HG03139 (cell line): Measurements from ENCODE around the gene MLLT1.

ENCODE experiments used
- ATAC-seq: cut with Tn5 transposase; IDR thresholded peaks from one replicate; pipeline ENCODE4 v1.9.1; 2021; ENCODE audit not compliant: unreplicated experiment

MLLT1 gene

GRCh38 chr19:6223461-6224307, 56.1 kb downstream of the MLLT1 start:
- ATAC-seq, result no peak

- ATAC-seq, result no peak
Measured at GRCh38 chr19:6222884-6223283, 56.9 kb downstream of the MLLT1 start.

- no peak for ATAC-seq
Measured at GRCh38 chr19:6221878-6222746, 57.7 kb downstream of the MLLT1 start.

GRCh38 chr19:6221220-6221877, 58.4 kb downstream of the MLLT1 start:
- no peak for ATAC-seq

GRCh38 chr19:6220385-6221191, 59.2 kb downstream of the MLLT1 start:
- no peak for ATAC-seq

- no peak for ATAC-seq
Measured at GRCh38 chr19:6219586-6220290, 60.0 kb downstream of the MLLT1 start.

GRCh38 chr19:6219147-6219525, 60.6 kb downstream of the MLLT1 start:
- no peak for ATAC-seq

- no peak for ATAC-seq
Measured at GRCh38 chr19:6218491-6219146, 61.2 kb downstream of the MLLT1 start.

GRCh38 chr19:6217752-6218334, 61.9 kb downstream of the MLLT1 start:
- no peak for ATAC-seq

GRCh38 chr19:6216996-6217751, 62.6 kb downstream of the MLLT1 start:
- ATAC-seq, result no peak

- ATAC-seq, result no peak
Measured at GRCh38 chr19:6216236-6216995, 63.4 kb downstream of the MLLT1 start.

- ATAC-seq, result no peak
Measured at GRCh38 chr19:6215701-6216235, 64.0 kb downstream of the MLLT1 start.

GRCh38 chr19:6214881-6215541, 64.8 kb downstream of the MLLT1 start:
- no peak for ATAC-seq

GRCh38 chr19:6213696-6214641, 65.8 kb downstream of the MLLT1 start:
- no peak for ATAC-seq

GRCh38 chr19:6213266-6213595, 66.5 kb downstream of the MLLT1 start:
- ATAC-seq, result no peak
